DOHH2 (cell line): ENCODE results near the gene NFKBIZ.
"Not testable (repeated sequence)": the region's sequence is repeated elsewhere in the genome, so short reads cannot be mapped to it uniquely, and the experiment has no call there.

Experiments used
- H3F3A ChIP-seq: fragments of 200-600 bp; sonication (generic), shearing (Covaris generic); 2 replicates; pipeline ENCODE4 v1.6.0; 2016; ENCODE audit warnings: antibody characterized with exemption, mild to moderate bottlenecking; ENCODE audit not compliant: control insufficient read depth, insufficient read depth
- H3K27ac ChIP-seq: fragments of 200-600 bp; sonication (generic); 2 replicates; pipeline ENCODE4 v1.5.1; 2014; ENCODE audit warnings: low read depth, mild to moderate bottlenecking, low read length, moderate library complexity
- H3K27me3 ChIP-seq: fragments of 200-600 bp; sonication (generic); 2 replicates; pipeline ENCODE4 v1.6.1; 2014; ENCODE audit warnings: mild to moderate bottlenecking, low read length, mixed read lengths; ENCODE audit not compliant: control insufficient read depth
- H3K36me3 ChIP-seq: fragments of 200-600 bp; sonication (generic); 2 replicates; pipeline ENCODE4 v1.6.1; 2014; ENCODE audit warnings: mild to moderate bottlenecking, low read length, moderate library complexity, mixed read lengths; ENCODE audit not compliant: control insufficient read depth
- H3K4me1 ChIP-seq: fragments of 200-600 bp; sonication (generic); 2 replicates; pipeline ENCODE4 v1.6.1; 2014; ENCODE audit warnings: mild to moderate bottlenecking, low read length, mixed read lengths; ENCODE audit not compliant: control insufficient read depth
- H3K4me2 ChIP-seq: fragments of 200-600 bp; sonication (generic); 2 replicates; pipeline ENCODE4 v1.6.0; 2014; ENCODE audit warnings: mild to moderate bottlenecking, low read length, moderate library complexity
- H3K4me3 ChIP-seq: fragments of 200-600 bp; sonication (generic); 2 replicates; pipeline ENCODE4 v1.5.1; 2014; ENCODE audit warnings: mild to moderate bottlenecking, low read length, mixed read lengths
- H3K79me2 ChIP-seq: fragments of 200-600 bp; sonication (generic); 2 replicates; pipeline ENCODE4 v1.6.1; 2014; ENCODE audit warnings: mild to moderate bottlenecking, low read length, mixed read lengths; ENCODE audit not compliant: control insufficient read depth
- H3K9me2 ChIP-seq: fragments of 200-600 bp; sonication (generic); replicated peaks from 2 replicates; pipeline ENCODE4 v1.6.1; 2014; ENCODE audit warnings: mild to moderate bottlenecking, low read length, mixed read lengths; ENCODE audit not compliant: control insufficient read depth
- H3K9me3 ChIP-seq: fragments of 200-600 bp; sonication (generic); 2 replicates; pipeline ENCODE4 v1.6.1; 2014; ENCODE audit warnings: antibody characterized with exemption, low read length, mixed read lengths; ENCODE audit not compliant: control insufficient read depth, insufficient read depth
- H4K20me1 ChIP-seq: fragments of 200-600 bp; sonication (generic); 2 replicates; pipeline ENCODE4 v1.6.0; 2014; ENCODE audit warnings: low read depth, mild to moderate bottlenecking, antibody characterized with exemption, low read length, moderate library complexity; ENCODE audit not compliant: control insufficient read depth, insufficient read depth
- EZH2phosphoT487 ChIP-seq: fragments of 200-600 bp; sonication (generic); IDR thresholded peaks from 2 replicates; pipeline ENCODE4 v1.6.1; 2017; ENCODE audit warnings: borderline replicate concordance, mild to moderate bottlenecking, antibody characterized with exemption, low read length, moderate library complexity, mixed read lengths
- TF ChIP-seq, protein P1 (sequence below): fragments of 200-600 bp; sonication (generic); IDR thresholded peaks from one replicate; pipeline ENCODE4 v1.5.1; 2014; ENCODE audit warnings: antibody characterized with exemption, mild to moderate bottlenecking, low read depth, low read length; ENCODE audit not compliant: poor library complexity, severe bottlenecking

The NFKBIZ gene

DNA sequence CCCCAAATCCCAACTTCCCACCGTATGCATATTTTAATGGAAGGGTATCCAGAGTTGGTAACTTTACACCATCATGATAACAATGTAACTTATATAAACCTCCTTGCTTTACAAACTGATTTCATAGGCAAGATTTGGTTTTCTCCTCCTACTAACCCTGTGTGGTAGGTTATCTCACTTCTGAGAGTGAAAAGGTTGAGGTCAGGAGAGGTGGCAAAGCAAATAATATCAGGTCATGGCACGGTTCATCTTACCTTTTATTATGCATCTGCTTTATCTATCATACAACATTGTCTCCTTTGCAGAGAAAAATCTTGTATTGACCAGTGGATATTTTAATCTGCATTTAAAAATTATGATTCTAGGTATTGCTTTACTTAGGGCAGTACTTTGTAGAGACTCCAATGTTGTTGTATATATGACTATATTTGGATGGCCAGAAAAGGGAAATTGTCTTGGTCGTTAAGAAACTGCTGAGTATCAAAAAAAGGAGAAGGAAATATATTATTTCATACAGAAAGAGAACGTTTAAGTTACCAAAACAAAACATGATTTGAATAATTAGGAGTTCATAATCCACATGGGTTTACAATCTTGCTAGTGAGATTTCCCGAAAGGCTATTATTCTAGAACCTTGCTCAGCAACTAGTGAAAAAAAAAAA, 30.4 kb downstream of the NFKBIZ start:
- TF ChIP-seq EZH2phosphoT487 = no peak
- Histone ChIP-seq H4K20me1 (no peaks in the 10 kb centered on the region), H3K36me3 (no peaks in the 10 kb centered on the region), H3K4me2 (peak overlapping the region; percentile 38), H3K9me2 (no peaks in the 10 kb centered on the region), H3K4me1 (peaks cover 25% of the 10 kb centered on the region), H3K27me3 (no peaks in the 10 kb centered on the region), H3K4me3 (no peak overlapping the region), H3K79me2 (no peaks in the 10 kb centered on the region), H3K27ac (no peak overlapping the region), H3K9me3 (no peaks in the 10 kb centered on the region), H3F3A (no peaks in the 10 kb centered on the region)

- TF ChIP-seq, protein P1, sequence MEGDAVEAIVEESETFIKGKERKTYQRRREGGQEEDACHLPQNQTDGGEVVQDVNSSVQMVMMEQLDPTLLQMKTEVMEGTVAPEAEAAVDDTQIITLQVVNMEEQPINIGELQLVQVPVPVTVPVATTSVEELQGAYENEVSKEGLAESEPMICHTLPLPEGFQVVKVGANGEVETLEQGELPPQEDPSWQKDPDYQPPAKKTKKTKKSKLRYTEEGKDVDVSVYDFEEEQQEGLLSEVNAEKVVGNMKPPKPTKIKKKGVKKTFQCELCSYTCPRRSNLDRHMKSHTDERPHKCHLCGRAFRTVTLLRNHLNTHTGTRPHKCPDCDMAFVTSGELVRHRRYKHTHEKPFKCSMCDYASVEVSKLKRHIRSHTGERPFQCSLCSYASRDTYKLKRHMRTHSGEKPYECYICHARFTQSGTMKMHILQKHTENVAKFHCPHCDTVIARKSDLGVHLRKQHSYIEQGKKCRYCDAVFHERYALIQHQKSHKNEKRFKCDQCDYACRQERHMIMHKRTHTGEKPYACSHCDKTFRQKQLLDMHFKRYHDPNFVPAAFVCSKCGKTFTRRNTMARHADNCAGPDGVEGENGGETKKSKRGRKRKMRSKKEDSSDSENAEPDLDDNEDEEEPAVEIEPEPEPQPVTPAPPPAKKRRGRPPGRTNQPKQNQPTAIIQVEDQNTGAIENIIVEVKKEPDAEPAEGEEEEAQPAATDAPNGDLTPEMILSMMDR = no peak
- no peak for TF ChIP-seq EZH2phosphoT487
- no peaks in the 10 kb centered on the region for H4K20me1 ChIP-seq
- no peaks in the 10 kb centered on the region for H3K79me2 ChIP-seq
- no peaks in the 10 kb centered on the region for H3F3A ChIP-seq
- no peaks in the 10 kb centered on the region for H3K9me3 ChIP-seq
- H3K36me3 ChIP-seq = no peaks in the 10 kb centered on the region
- H3K4me2 ChIP-seq = no peak overlapping the region
- H3K9me2 ChIP-seq = no peaks in the 10 kb centered on the region
- peaks cover 14% of the 10 kb centered on the region for H3K4me1 ChIP-seq
- H3K27me3 ChIP-seq = no peaks in the 10 kb centered on the region
- H3K4me3 ChIP-seq = no peak overlapping the region
- H3K27ac ChIP-seq = no peak overlapping the region
These were observed 35.5 kb downstream of the NFKBIZ start for GRCh38 chr3:101884776-101885175.

GRCh38 chr3:101885584-101885983, 36.3 kb downstream of the NFKBIZ start:
- not testable (repeated sequence) for H3K9me2 ChIP-seq, H3K36me3 ChIP-seq, H3K27ac ChIP-seq, H4K20me1 ChIP-seq, H3F3A ChIP-seq, H3K79me2 ChIP-seq, H3K4me2 ChIP-seq, H3K4me3 ChIP-seq, H3K27me3 ChIP-seq, H3K9me3 ChIP-seq
- peaks cover 14% of the 10 kb centered on the region for H3K4me1 ChIP-seq

DNA sequence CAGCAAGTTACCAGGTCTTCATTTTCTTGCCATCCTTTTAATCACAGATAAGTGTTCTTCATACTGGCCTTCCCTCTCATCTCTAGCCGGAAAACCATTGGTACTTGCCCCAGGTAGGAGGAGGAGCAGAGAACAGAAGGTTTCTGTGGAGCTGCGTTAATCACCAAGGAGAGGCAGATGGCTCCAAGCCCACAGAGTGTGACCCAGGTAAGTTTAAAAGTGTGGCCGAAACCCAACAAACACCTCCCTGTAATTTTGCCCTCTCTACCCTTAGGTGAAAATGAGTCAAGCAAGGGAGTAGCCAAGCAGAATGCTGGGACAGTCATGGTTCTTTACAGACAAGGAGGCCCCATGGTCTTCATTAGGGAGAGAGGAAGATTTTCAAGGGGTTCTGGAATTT, 37.3 kb downstream of the NFKBIZ start:
- Histone ChIP-seq H3K9me3 (no peaks in the 10 kb centered on the region), H4K20me1 (no peaks in the 10 kb centered on the region), H3K9me2 (no peaks in the 10 kb centered on the region), H3K4me2 (no peak overlapping the region), H3F3A (0 out of 2 replicates have a peak, but pooled peaks cover 5% of the 10 kb centered on the region), H3K4me1 (peaks cover 13% of the 10 kb centered on the region), H3K27ac (no peak overlapping the region), H3K36me3 (no peaks in the 10 kb centered on the region), H3K4me3 (no peak overlapping the region), H3K27me3 (no peaks in the 10 kb centered on the region), H3K79me2 (no peaks in the 10 kb centered on the region)
- no peak for TF ChIP-seq EZH2phosphoT487
- TF ChIP-seq, protein P1 = no peak
